ENCODE measurements around the gene SORBS1.

- TF ChIP-seq CTCF (IDR thresholded peaks at IDR 0.05) (peak in 1 of 4 donors; percentile 7), POLR2A (IDR thresholded peaks at IDR 0.05) (peak; percentile 25)
These were observed 287.5 kb downstream of the SORBS1 start for GRCh38 chr10:95273393-95274312.
